Measurements from ENCODE around the gene ZNF146. TPM values are rescaled to one million over a fixed set of nuclear protein-coding genes. Genes with fewer than 3 reads are reported as not detected.
A peak's percentile ranks its signal among the peaks of the same experiment; 100 is the strongest.

The ZNF146 gene
- 50.5 TPM for polyA plus RNA-seq (2012; ENCODE audit: insufficient read length, low read depth)

DNA sequence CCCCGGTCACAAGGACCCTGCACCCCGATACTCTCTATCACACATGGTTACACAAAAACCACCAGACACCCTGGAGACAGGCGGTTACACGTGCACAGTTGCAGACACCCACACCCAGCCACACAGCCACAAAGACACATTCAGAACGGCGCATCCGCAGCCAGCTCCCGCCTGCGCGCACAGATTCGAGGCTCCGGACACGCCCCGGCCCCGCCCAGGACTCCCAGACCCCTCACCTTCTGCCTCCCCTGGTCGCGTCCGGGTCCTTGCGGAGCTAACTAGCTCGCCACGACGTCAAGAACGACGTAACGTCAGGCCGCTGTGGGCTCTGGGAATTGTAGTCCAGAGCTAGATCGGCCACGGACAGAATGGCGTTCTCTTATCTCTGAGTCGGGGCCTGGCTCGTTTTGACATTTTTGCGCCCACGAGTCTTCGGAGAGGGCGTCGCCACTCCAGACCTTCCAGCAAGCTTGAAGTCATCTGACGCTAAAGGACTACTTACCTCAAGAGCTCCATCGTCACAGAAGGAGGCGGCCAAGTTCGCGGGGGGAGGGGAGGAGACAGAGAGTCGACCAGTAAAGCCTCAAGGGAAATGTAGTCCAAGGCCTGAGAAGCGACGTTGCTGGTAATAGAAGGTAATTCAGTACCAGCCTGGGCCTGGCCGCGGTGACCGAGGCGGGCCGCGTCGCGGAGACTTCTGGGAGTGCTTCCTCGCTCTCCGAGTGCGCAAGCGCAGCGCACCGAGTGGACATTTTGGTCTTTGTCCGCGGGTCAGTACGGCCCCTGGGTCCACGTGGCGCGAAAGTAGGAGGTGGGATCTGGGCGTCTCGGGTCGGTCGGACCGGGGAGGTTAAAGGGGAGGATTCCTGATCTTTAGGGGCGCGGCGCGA lies at the start of gene ZNF146, which contains the start of gene ZNF565:
ZNF146 (plus strand) TSS at position 721 of the 890 bp plus-strand sequence. CDS start 21,335 bp downstream, outside the sequence.
ZNF565 (minus strand) TSS at position 280 of the 890 bp plus-strand sequence. CDS start 12,680 bp downstream, outside the sequence.
- peak; percentile 91; the same call in 1 of the 2 replicates for TF ChIP-seq SIN3A (IDR thresholded peaks at IDR 0.05; ENCODE audit: borderline replicate concordance, insufficient read depth, low read length)
- TF ChIP-seq POLR2AphosphoS5 (IDR thresholded peaks at IDR 0.05; ENCODE audit: low read depth, low read length), result peak; percentile 86
- peak; percentile 7 for TF ChIP-seq FOXP2 (optimal IDR thresholded peaks at IDR 0.05; ENCODE audit: borderline replicate concordance, extremely low read depth, extremely low read length, insufficient read depth)
- peak; percentile 84; the same call in 1 of the 2 replicates for TF ChIP-seq TAF1 (IDR thresholded peaks at IDR 0.05; ENCODE audit: borderline replicate concordance, insufficient read depth, low read length)
- TF ChIP-seq REST (IDR thresholded peaks at IDR 0.05; ENCODE audit: insufficient read depth in 1 of 2, low read depth in 2 of 2, low read length in 2 of 2), result peak in 1 of 2 experiments; percentile 62; a peak in 1 of 4 replicates

GRCh38 chr19:36169084-36169760 lies 45.7 kb upstream of the ZNF146 start:
- TF ChIP-seq REST (IDR thresholded peaks at IDR 0.05; ENCODE audit: insufficient read depth in 1 of 2, low read depth in 2 of 2, low read length in 2 of 2), result no peak
- TF ChIP-seq SIN3A (IDR thresholded peaks at IDR 0.05; ENCODE audit: borderline replicate concordance, insufficient read depth, low read length), result no peak
- no peak for TF ChIP-seq FOXP2 (optimal IDR thresholded peaks at IDR 0.05; ENCODE audit: borderline replicate concordance, extremely low read depth, extremely low read length, insufficient read depth)

- no peak for TF ChIP-seq SIN3A (IDR thresholded peaks at IDR 0.05; ENCODE audit: borderline replicate concordance, insufficient read depth, low read length)
- no peak for TF ChIP-seq TAF1 (IDR thresholded peaks at IDR 0.05; ENCODE audit: borderline replicate concordance, insufficient read depth, low read length)
- TF ChIP-seq POLR2AphosphoS5 (IDR thresholded peaks at IDR 0.05; ENCODE audit: low read depth, low read length), result no peak
- TF ChIP-seq FOXP2 (optimal IDR thresholded peaks at IDR 0.05; ENCODE audit: borderline replicate concordance, extremely low read depth, extremely low read length, insufficient read depth), result no peak
- TF ChIP-seq REST (IDR thresholded peaks at IDR 0.05; ENCODE audit: insufficient read depth in 1 of 2, low read depth in 2 of 2, low read length in 2 of 2), result no peak
Measured at GRCh38 chr19:36172852-36173251, 42.1 kb upstream of the ZNF146 start.

DNA sequence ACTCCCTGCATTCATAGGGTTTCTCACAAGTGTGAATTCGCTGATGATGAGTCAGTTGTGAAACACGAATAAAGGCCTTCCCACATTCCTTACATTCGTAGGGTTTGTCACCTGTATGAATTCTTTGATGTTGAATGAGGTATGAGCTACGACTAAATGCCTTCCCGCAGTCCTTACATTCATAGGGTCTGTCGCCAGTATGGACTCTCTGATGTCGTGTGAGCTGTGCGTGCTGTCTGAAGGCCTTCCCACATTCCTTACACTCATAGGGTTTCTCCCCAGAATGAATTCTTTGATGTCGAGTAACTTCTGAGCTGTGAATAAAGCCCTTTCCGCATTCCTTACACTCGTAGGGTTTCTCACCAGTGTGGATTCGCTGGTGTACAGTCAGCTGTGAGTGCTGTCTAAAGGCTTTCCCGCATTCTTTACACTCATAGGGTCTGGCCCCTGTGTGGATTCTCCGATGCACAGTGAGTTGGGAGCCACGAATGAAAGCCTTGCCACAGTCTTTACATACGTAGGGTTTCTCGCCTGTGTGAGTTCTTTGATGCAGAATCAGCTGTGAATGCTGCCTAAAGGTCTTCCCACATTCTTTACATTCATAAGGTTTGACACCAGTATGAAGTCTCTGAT lies 32.2 kb upstream of the ZNF146 start:
- TF ChIP-seq REST (IDR thresholded peaks at IDR 0.05; ENCODE audit: insufficient read depth in 1 of 2, low read depth in 2 of 2, low read length in 2 of 2), result no peak
- TF ChIP-seq TAF1 (IDR thresholded peaks at IDR 0.05; ENCODE audit: borderline replicate concordance, insufficient read depth, low read length), result no peak
- no peak for TF ChIP-seq POLR2AphosphoS5 (IDR thresholded peaks at IDR 0.05; ENCODE audit: low read depth, low read length)
- TF ChIP-seq SIN3A (IDR thresholded peaks at IDR 0.05; ENCODE audit: borderline replicate concordance, insufficient read depth, low read length), result no peak
